ENCODE measurements around the gene IFI27.

GRCh38 chr14:94126800-94127199 lies 16.3 kb downstream of the IFI27 start:
- TF ChIP-seq TAF1 (IDR thresholded peaks at IDR 0.05; ENCODE audit: low read depth, low read length) (no peak), POLR2A (IDR thresholded peaks at IDR 0.05; ENCODE audit: low read depth, low read length) (no peak)
